H1 (cell line): ENCODE data around the gene OPCML. TPM values are rescaled to one million over a fixed set of nuclear protein-coding genes. Genes with fewer than 3 reads are reported as not detected.

Source experiments
- CTCF ChIA-PET: fragments of 300-600 bp; sonication (Branson Sonifier 250); formaldehyde crosslinking; loops from one replicate; lab custom pipeline; 2021; ENCODE audit not compliant: partially characterized antibody; lab: Charles Lee
- POLR2A ChIA-PET: fragments of 300-600 bp; sonication (Branson Sonifier 250); formaldehyde crosslinking; loops from one replicate; lab custom pipeline; 2021; ENCODE audit warnings: inconsistent platforms; ENCODE audit not compliant: partially characterized antibody; lab: Charles Lee
- DNase-seq, 2 experiments: peaks; one replicate each; pipeline versions ENCODE4 v3.0.0 to v3.0.0-alpha.2; 2010 to 2022; ENCODE audit warnings: low spot score in 2 of 2, low read depth in 1 of 2, mixed read lengths in 1 of 2
- FAIRE-seq: peaks from 2 replicates; lab custom pipeline; 2011; peaks lifted over from hg19 to GRCh38; lab: Jason Lieb, UNC
- H2AFZ ChIP-seq: 2 replicates; pipeline ENCODE4 v1.8.1; 2012; ENCODE audit warnings: low read length, inconsistent platforms
- H2AK5ac ChIP-seq: 2 replicates; pipeline ENCODE4 v1.6.1; 2013; ENCODE audit warnings: low read depth, low read length
- H2BK120ac ChIP-seq: replicated peaks from 2 replicates; pipeline ENCODE3; 2013; ENCODE audit warnings: low read depth, low read length, inconsistent platforms
- H2BK12ac ChIP-seq: 2 replicates; pipeline ENCODE4 v1.6.1; 2013; ENCODE audit warnings: low read depth, low read length
- H2BK15ac ChIP-seq: 2 replicates; pipeline ENCODE4 v1.6.1; 2013; ENCODE audit warnings: low read length
- H2BK20ac ChIP-seq: 2 replicates; pipeline ENCODE4 v1.6.1; 2013; ENCODE audit warnings: low read length
- H2BK5ac ChIP-seq: 2 replicates; pipeline ENCODE4 v1.6.1; 2013; ENCODE audit warnings: low read depth, low read length
- H3K14ac ChIP-seq: 2 replicates; pipeline ENCODE4 v1.6.1; 2013; ENCODE audit warnings: inconsistent platforms; ENCODE audit not compliant: insufficient read length
- H3K18ac ChIP-seq: 2 replicates; pipeline ENCODE4 v1.6.1; 2013; ENCODE audit warnings: low read length; ENCODE audit errors: extremely low read depth
- H3K23ac ChIP-seq: 2 replicates; pipeline ENCODE4 v1.6.1; 2013; ENCODE audit warnings: inconsistent platforms; ENCODE audit not compliant: insufficient read length
- H3K23me2 ChIP-seq: 2 replicates; pipeline ENCODE4 v1.6.1; 2013; ENCODE audit warnings: low read depth, low read length
- H3K27ac ChIP-seq: 2 replicates; pipeline ENCODE4 v1.6.1; 2011; ENCODE audit warnings: low read depth, low read length, inconsistent platforms
- H3K27me3 ChIP-seq, 4 experiments: replicated peaks in 1 of 4; 1 replicate in 1 of 4; 2 replicates in 3 of 4; pipeline versions ENCODE4 v1.6.1 to v1.8.1; 2011 to 2013; ENCODE audit warnings: low read length in 3 of 4, mild to moderate bottlenecking in 3 of 4, inconsistent platforms in 2 of 4, mixed read lengths in 2 of 4, moderate library complexity in 1 of 4; ENCODE audit not compliant: control insufficient read depth in 3 of 4, insufficient read depth in 3 of 4; ENCODE audit errors: extremely low read depth in 1 of 4
- H3K36me3 ChIP-seq, 4 experiments: 2 replicates each; pipeline versions ENCODE4 v1.6.1 to v1.8.1; 2011 to 2013; ENCODE audit warnings: mild to moderate bottlenecking in 4 of 4, low read length in 3 of 4, moderate library complexity in 2 of 4, control low read depth in 1 of 4, inconsistent platforms in 1 of 4; ENCODE audit not compliant: insufficient read depth in 4 of 4, control insufficient read depth in 2 of 4
- H3K4ac ChIP-seq: replicated peaks from 2 replicates; pipeline ENCODE3; 2013; ENCODE audit warnings: low read length, low read depth, mixed read lengths, inconsistent platforms; ENCODE audit not compliant: insufficient read length
- H3K4me1 ChIP-seq, 4 experiments: replicated peaks in 1 of 4; 1 replicate in 1 of 4; 2 replicates in 3 of 4; pipeline versions ENCODE4 v1.6.1 to v1.8.1; 2011 to 2013; ENCODE audit warnings: low read length in 3 of 4, inconsistent platforms in 2 of 4, mixed read lengths in 1 of 4; ENCODE audit not compliant: insufficient read depth in 4 of 4, control insufficient read depth in 3 of 4
- H3K4me2 ChIP-seq, 2 experiments: 2 replicates each; pipeline versions ENCODE4 v1.6.1 to v1.8.1; 2011 to 2013; ENCODE audit warnings: low read depth in 2 of 2, low read length in 2 of 2, control low read depth in 1 of 2, inconsistent platforms in 1 of 2, mild to moderate bottlenecking in 1 of 2; ENCODE audit not compliant: insufficient read depth in 1 of 2
- H3K4me3 ChIP-seq, 4 experiments: fragments of 200-600, 300-600 bp in 1 of 4; sonication (generic), shearing (Covaris generic), sonication (Bioruptor Twin) in 1 of 4; 2 replicates each; pipeline versions ENCODE4 v1.5.1 to v1.8.1; 2011 to 2016; ENCODE audit warnings: low read length in 4 of 4, low read depth in 3 of 4, control low read depth in 2 of 4, inconsistent platforms in 2 of 4, mild to moderate bottlenecking in 2 of 4, mixed read lengths in 1 of 4, moderate library complexity in 1 of 4; ENCODE audit not compliant: insufficient read depth in 2 of 4; ENCODE audit errors: extremely low read depth in 1 of 4
- H3K56ac ChIP-seq: replicated peaks from 2 replicates; pipeline ENCODE3; 2013; ENCODE audit warnings: low read depth, mild to moderate bottlenecking, mixed read lengths, low read length, inconsistent platforms; ENCODE audit not compliant: insufficient read length
- H3K79me1 ChIP-seq: 2 replicates; pipeline ENCODE4 v1.6.1; 2013; ENCODE audit warnings: low read depth, low read length, control low read depth
- H3K79me2 ChIP-seq, 2 experiments: 2 replicates each; pipeline versions ENCODE4 v1.6.1 to v1.8.1; 2012 to 2013; ENCODE audit warnings: low read length in 2 of 2, mild to moderate bottlenecking in 2 of 2, inconsistent platforms in 1 of 2; ENCODE audit not compliant: insufficient read depth in 2 of 2, control insufficient read depth in 1 of 2
- H3K9ac ChIP-seq, 4 experiments: replicated peaks in 1 of 4; 1 replicate in 1 of 4; 2 replicates in 3 of 4; pipeline versions ENCODE4 v1.6.1 to v1.8.1; 2011 to 2013; ENCODE audit warnings: low read depth in 3 of 4, low read length in 3 of 4, control low read depth in 2 of 4, mild to moderate bottlenecking in 2 of 4, moderate library complexity in 2 of 4, inconsistent platforms in 1 of 4; ENCODE audit errors: extremely low read depth in 1 of 4
- H3K9me3 ChIP-seq, 2 experiments: 2 replicates each; pipeline versions ENCODE4 v1.6.1 to v1.8.1; 2012 to 2013; ENCODE audit warnings: mild to moderate bottlenecking in 2 of 2, moderate library complexity in 2 of 2, control low read depth in 1 of 2, inconsistent platforms in 1 of 2, low read depth in 1 of 2, low read length in 1 of 2, mixed read lengths in 1 of 2; ENCODE audit not compliant: insufficient read depth in 2 of 2
- H4K20me1 ChIP-seq, 2 experiments: replicated peaks in 1 of 2; 2 replicates each; pipeline versions ENCODE3 to v1.8.1; 2011 to 2013; ENCODE audit warnings: inconsistent platforms in 2 of 2, low read length in 2 of 2, mild to moderate bottlenecking in 1 of 2; ENCODE audit not compliant: insufficient read depth in 2 of 2, control insufficient read depth in 1 of 2
- H4K5ac ChIP-seq: 2 replicates; pipeline ENCODE4 v1.6.1; 2013; ENCODE audit warnings: low read length, low read depth, mixed read lengths, inconsistent platforms; ENCODE audit not compliant: insufficient read length
- H4K8ac ChIP-seq: 2 replicates; pipeline ENCODE4 v1.8.0; 2013; ENCODE audit warnings: mild to moderate bottlenecking, moderate library complexity, low read length, inconsistent platforms; ENCODE audit not compliant: insufficient read depth; ENCODE audit errors: extremely low read depth
- H4K91ac ChIP-seq: replicated peaks from 2 replicates; pipeline ENCODE3; 2013; ENCODE audit warnings: low read length, mixed read lengths, inconsistent platforms; ENCODE audit not compliant: insufficient read length
- ASH2L ChIP-seq: fragments of 200-600, 300-600 bp; sonication (generic); IDR thresholded peaks from one replicate; pipeline ENCODE4 v1.7.1; 2017; ENCODE audit warnings: low read length
- CTBP2 ChIP-seq: IDR thresholded peaks from 2 replicates; pipeline ENCODE4 v1.7.0; 2011; ENCODE audit warnings: borderline replicate concordance, mild to moderate bottlenecking, moderate library complexity, mixed read lengths, low read length; ENCODE audit not compliant: insufficient read depth, insufficient read length
- EP300 ChIP-seq, 2 experiments: IDR thresholded peaks; 1 replicate in 1 of 2; 2 replicates in 1 of 2; pipeline ENCODE4 v1.6.1; 2011 to 2012; ENCODE audit warnings: low read depth in 2 of 2, low read length in 2 of 2, mild to moderate bottlenecking in 2 of 2, borderline replicate concordance in 1 of 2, inconsistent platforms in 1 of 2, moderate library complexity in 1 of 2
- FOSL1 ChIP-seq: IDR thresholded peaks from 2 replicates; pipeline ENCODE4 v1.6.1; 2011; ENCODE audit warnings: mild to moderate bottlenecking, low read depth, low read length, moderate library complexity; ENCODE audit not compliant: insufficient read depth
- JUND ChIP-seq: IDR thresholded peaks from 2 replicates; pipeline ENCODE4 v1.6.1; 2011; ENCODE audit warnings: mild to moderate bottlenecking, improper control_type of control experiment, low read length
- KDM4A ChIP-seq: IDR thresholded peaks from one replicate; pipeline ENCODE4 v1.7.1; 2012; ENCODE audit warnings: low read depth, mild to moderate bottlenecking, moderate library complexity, low read length, inconsistent platforms; ENCODE audit not compliant: severe bottlenecking
- POLR2A ChIP-seq, 2 experiments: IDR thresholded peaks; 1 replicate in 1 of 2; 2 replicates in 1 of 2; pipeline ENCODE4 v1.6.1; 2011; ENCODE audit warnings: low read depth in 2 of 2, low read length in 2 of 2, mild to moderate bottlenecking in 2 of 2; ENCODE audit errors: control extremely low read depth in 1 of 2
- POU5F1 ChIP-seq: IDR thresholded peaks from 2 replicates; pipeline ENCODE4 v1.6.1; 2011; ENCODE audit warnings: low read depth, mild to moderate bottlenecking, low read length, moderate library complexity
- SUZ12 ChIP-seq: fragments of 200-600 bp; sonication (generic); IDR thresholded peaks from 2 replicates; pipeline ENCODE4 v1.6.1; 2012; ENCODE audit warnings: mild to moderate bottlenecking, inconsistent platforms, low read length, moderate library complexity, mixed read lengths
- YY1 ChIP-seq: IDR thresholded peaks from 2 replicates; pipeline ENCODE4 v1.6.1; 2011; ENCODE audit warnings: low read depth, mild to moderate bottlenecking, low read length
- WGBS, 2 experiments: shearing (Covaris generic) in 1 of 2; methylation state at CpG; one replicate each; pipeline versions ENCODE4 v1.1.6 to v1.1.7; 2013 to 2015; ENCODE audit warnings: low lambda C conversion rate in 2 of 2, mixed read lengths in 2 of 2, inconsistent platforms in 1 of 2, low coverage in 1 of 2, missing lambda C conversion rate in 1 of 2; ENCODE audit not compliant: insufficient replicate concordance in 2 of 2, insufficient coverage in 1 of 2, insufficient read length in 1 of 2; ENCODE audit errors: extremely low coverage in 1 of 2, missing lambda C conversion rate in 1 of 2; 5-methylcytosine and 5-hydroxymethylcytosine counted together
- polyA plus RNA-seq, 7 experiments: library from polyadenylated mRNA; depleted of rRNA in 3 of 7; stranded (reverse) in 5 of 7; unstranded in 2 of 7; fragments of >200 nt in 5 of 7; fragments of 200-250 nt in 2 of 7; gene quantifications; 1 replicate in 5 of 7; 2 replicates in 1 of 7; 4 replicates in 1 of 7; pipeline versions ENCODE4 v1.2.1 to v1.2.3, GENCODE V29; 2011 to 2013; ENCODE audit warnings: missing spikeins in 2 of 7, mixed read lengths in 2 of 7
- total RNA-seq: library from RNA; stranded (reverse); fragmentation: NEBNext Ultra II Directional; extraction: Animal tissue kit (Norgen Biotek cat#: 25700); gene quantifications from 2 replicates; pipeline ENCODE4 v1.2.1, GENCODE V29; 2021
- TF ChIP-seq, protein P1 (sequence below): IDR thresholded peaks from 2 replicates; pipeline ENCODE4 v1.6.1; 2011; ENCODE audit warnings: low read length, improper control_type of control experiment

The OPCML gene
- total and polyA plus RNA-seq, 2 of the 8 experiments (the other 6 are each of a cell fraction or from before 2014, with no cell fraction given): 2.3 to 3.1 TPM

DNA sequence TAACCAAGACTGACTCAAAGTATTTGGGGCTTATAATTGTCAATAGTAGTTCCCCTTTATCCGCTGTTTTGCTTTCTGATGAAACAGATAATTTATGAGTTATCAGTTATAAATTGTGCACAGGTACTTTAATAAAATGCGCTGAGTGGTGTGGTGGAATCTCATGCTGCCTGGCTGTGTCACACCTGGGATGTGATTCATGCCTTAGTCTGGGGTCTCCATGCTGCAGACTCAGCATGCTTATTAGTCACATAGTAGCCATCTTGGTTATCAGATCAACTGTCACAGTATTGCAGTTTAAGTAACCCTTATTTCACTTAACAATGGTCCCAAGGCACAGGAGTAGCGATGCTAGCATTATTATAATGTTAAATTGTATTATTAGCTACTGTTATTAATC, 1166.7 kb downstream of the OPCML start:
- Histone ChIP-seq H3K4me1 (no peaks in the 10 kb centered on the region), H3K23me2 (no peaks in the 10 kb centered on the region), H2BK120ac (no peak overlapping the region), H3K79me2 (no peaks in the 10 kb centered on the region), H3K14ac (no peak overlapping the region), H2BK5ac (no peak overlapping the region), H3K4ac (no peak overlapping the region), H3K56ac (no peak overlapping the region), H3K18ac (no peak overlapping the region), H3K4me2 (no peak overlapping the region), H3K36me3 (no peaks in the 10 kb centered on the region), H2AFZ (no peak overlapping the region), H3K9me3 (no peaks in the 10 kb centered on the region), H3K4me3 (no peak overlapping the region), H4K91ac (no peak overlapping the region), H4K8ac (no peak overlapping the region; the same call in 1 of the 2 replicates), H3K79me1 (no peaks in the 10 kb centered on the region), H4K20me1 (no peaks in the 10 kb centered on the region), H2BK15ac (no peak overlapping the region), H3K9ac (no peak overlapping the region), H2BK12ac (no peak overlapping the region), H3K27ac (no peak overlapping the region), H3K27me3 (no peaks in the 10 kb centered on the region), H2AK5ac (no peak overlapping the region), H3K23ac (no peak overlapping the region), H2BK20ac (no peak overlapping the region), H4K5ac (no peak overlapping the region)
- WGBS, 2 experiments: 90% methylated on average over 3 of the region's 3 CpGs; no CpG with 5 or more reads in 1 of the 2 experiments
- POLR2A ChIA-PET: no interaction called here
- no peak for FAIRE-seq
- no peak for TF ChIP-seq ASH2L
- TF ChIP-seq, protein P1, sequence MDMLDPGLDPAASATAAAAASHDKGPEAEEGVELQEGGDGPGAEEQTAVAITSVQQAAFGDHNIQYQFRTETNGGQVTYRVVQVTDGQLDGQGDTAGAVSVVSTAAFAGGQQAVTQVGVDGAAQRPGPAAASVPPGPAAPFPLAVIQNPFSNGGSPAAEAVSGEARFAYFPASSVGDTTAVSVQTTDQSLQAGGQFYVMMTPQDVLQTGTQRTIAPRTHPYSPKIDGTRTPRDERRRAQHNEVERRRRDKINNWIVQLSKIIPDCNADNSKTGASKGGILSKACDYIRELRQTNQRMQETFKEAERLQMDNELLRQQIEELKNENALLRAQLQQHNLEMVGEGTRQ: no peak
- no peak for TF ChIP-seq POU5F1
- TF ChIP-seq FOSL1: no peak
- TF ChIP-seq KDM4A: no peak
- no peak for TF ChIP-seq CTBP2
- TF ChIP-seq SUZ12: no peak
- TF ChIP-seq YY1: no peak
- no peak for TF ChIP-seq JUND
- no peak for TF ChIP-seq EP300 (IDR thresholded peaks at IDR 0.05; ENCODE audit: borderline replicate concordance in 1 of 2, low read depth in 2 of 2, low read length in 2 of 2)
- TF ChIP-seq POLR2A (IDR thresholded peaks at IDR 0.05; ENCODE audit: control extremely low read depth in 1 of 2, low read depth in 2 of 2, low read length in 2 of 2): no peak
- CTCF ChIA-PET: interaction anchor here (0.6 to 1.3 kb wide), 2 partner anchors 53 to 78 kb away, joined by 3 read pairs; no protein-coding TSS in a partner anchor
- no peak for DNase-seq
